WTC11 (cell line): ENCODE data around the gene TULP3. TPM values are rescaled to one million over a fixed set of nuclear protein-coding genes. Genes with fewer than 3 reads are reported as not detected.

Experiments used
- ATAC-seq: fragments of 200-7000 bp; cut with Tn5 transposase; 2 replicates; pipeline ENCODE4 v1.10.0; 2021; ENCODE audit warnings: mild to moderate bottlenecking, moderate library complexity
- CTCF ChIA-PET: fragments of 300-600 bp; sonication (Branson Sonifier 250); formaldehyde crosslinking; loops from one replicate; lab custom pipeline; 2021; ENCODE audit warnings: antibody characterized with exemption; lab: Charles Lee
- POLR2A ChIA-PET: fragments of 350-600 bp; sonication (Branson Sonifier 250); formaldehyde crosslinking; loops from one replicate; lab custom pipeline; 2021; ENCODE audit warnings: antibody characterized with exemption; lab: Charles Lee
- DNase-seq: peaks from one replicate; pipeline ENCODE4 v3.0.0; 2021; ENCODE audit warnings: low spot score
- H3K27ac Mint-ChIP-seq: 2 replicates; pipeline ENCODE4 v1.8.0; 2021; ENCODE audit warnings: mixed read lengths
- H3K27me3 Mint-ChIP-seq: 2 replicates; pipeline ENCODE4 v1.8.0; 2021; ENCODE audit warnings: low read depth, mild to moderate bottlenecking, moderate library complexity, mixed read lengths
- H3K36me3 Mint-ChIP-seq: 2 replicates; pipeline ENCODE4 v1.8.0; 2021; ENCODE audit warnings: mixed read lengths
- H3K4me1 Mint-ChIP-seq: 2 replicates; pipeline ENCODE4 v1.8.0; 2022; ENCODE audit warnings: mixed read lengths
- H3K4me3 Mint-ChIP-seq: 2 replicates; pipeline ENCODE4 v1.8.0; 2021; ENCODE audit warnings: mild to moderate bottlenecking, moderate library complexity, mixed read lengths
- H3K9me3 Mint-ChIP-seq: 2 replicates; pipeline ENCODE4 v1.8.0; 2021; ENCODE audit warnings: mixed read lengths
- FOXP1 ChIP-seq: sonication (generic); formaldehyde crosslinking; IDR thresholded peaks from 2 replicates; pipeline ENCODE4 v1.8.0; 2022; ENCODE audit warnings: missing genetic modification reagents, mild to moderate bottlenecking, moderate library complexity, borderline replicate concordance
- GRHL2 ChIP-seq: fragments of 250-450 bp; sonication (Bioruptor Pico); IDR thresholded peaks from 2 replicates; pipeline ENCODE4 v1.8.0; 2022; ENCODE audit warnings: mild to moderate bottlenecking, moderate library complexity; ENCODE audit not compliant: insufficient replicate concordance, severe bottlenecking
- NFATC4 ChIP-seq: fragments of 250-450 bp; sonication (Bioruptor Pico); IDR thresholded peaks from 2 replicates; pipeline ENCODE4 v1.9.0; 2021; ENCODE audit warnings: mild to moderate bottlenecking
- NR2C2 ChIP-seq: sonication (generic); formaldehyde crosslinking; IDR thresholded peaks from 2 replicates; pipeline ENCODE4 v1.8.0; 2022; ENCODE audit warnings: mild to moderate bottlenecking, missing genetic modification reagents
- PRRX2 ChIP-seq: fragments of 250-450 bp; sonication (Bioruptor Pico); IDR thresholded peaks from 2 replicates; pipeline ENCODE4 v1.8.0; 2021; ENCODE audit warnings: mild to moderate bottlenecking
- TEAD4 ChIP-seq: sonication (generic); formaldehyde crosslinking; IDR thresholded peaks from 2 replicates; pipeline ENCODE4 v1.8.0; 2022; ENCODE audit warnings: mild to moderate bottlenecking, missing genetic modification reagents
- TP53 ChIP-seq: sonication (generic); formaldehyde crosslinking; IDR thresholded peaks from 2 replicates; pipeline ENCODE4 v1.8.1; 2023; ENCODE audit warnings: mild to moderate bottlenecking, missing genetic modification reagents
- ZNF121 ChIP-seq: sonication (generic); formaldehyde crosslinking; IDR thresholded peaks from 2 replicates; pipeline ENCODE4 v1.8.0; 2023; ENCODE audit warnings: missing genetic modification reagents
- ZNF219 ChIP-seq: sonication (generic); formaldehyde crosslinking; IDR thresholded peaks from 2 replicates; pipeline ENCODE4 v1.8.0; 2023; ENCODE audit warnings: missing genetic modification reagents, mild to moderate bottlenecking, borderline replicate concordance
- ZNF232 ChIP-seq: sonication (generic); formaldehyde crosslinking; IDR thresholded peaks from 2 replicates; pipeline ENCODE4 v1.8.0; 2022; ENCODE audit warnings: mild to moderate bottlenecking, missing genetic modification reagents
- total RNA-seq: library from RNA; stranded (reverse); gene quantifications from 3 replicates; pipeline ENCODE4 v1.2.3, GENCODE V29; 2021
- TF ChIP-seq, protein P1 (sequence below): fragments of 250-450 bp; sonication (Bioruptor Pico); IDR thresholded peaks from 2 replicates; pipeline ENCODE4 v1.9.0; 2021; ENCODE audit warnings: moderate library complexity, mild to moderate bottlenecking, inconsistent platforms, borderline replicate concordance
- TF ChIP-seq, protein P2 (sequence below): sonication (generic); formaldehyde crosslinking; IDR thresholded peaks from 2 replicates; pipeline ENCODE4 v1.8.1; 2023; ENCODE audit warnings: mild to moderate bottlenecking, moderate library complexity, missing genetic modification reagents
- TF ChIP-seq, protein P3 (sequence below): sonication (generic); formaldehyde crosslinking; IDR thresholded peaks from 2 replicates; pipeline ENCODE4 v1.8.0; 2022; ENCODE audit warnings: missing genetic modification reagents
- TF ChIP-seq, protein P4 (sequence below): sonication (generic); formaldehyde crosslinking; IDR thresholded peaks from 2 replicates; pipeline ENCODE4 v1.8.1; 2023; ENCODE audit warnings: mild to moderate bottlenecking, missing genetic modification reagents
- TF ChIP-seq, protein P5 (sequence below): sonication (generic); formaldehyde crosslinking; IDR thresholded peaks from 2 replicates; pipeline ENCODE4 v1.8.1; 2022; ENCODE audit warnings: mild to moderate bottlenecking, missing genetic modification reagents, moderate library complexity, borderline replicate concordance

Gene TULP3
- total RNA-seq, 1 experiment from 2014 or later: 17.4 TPM

DNA sequence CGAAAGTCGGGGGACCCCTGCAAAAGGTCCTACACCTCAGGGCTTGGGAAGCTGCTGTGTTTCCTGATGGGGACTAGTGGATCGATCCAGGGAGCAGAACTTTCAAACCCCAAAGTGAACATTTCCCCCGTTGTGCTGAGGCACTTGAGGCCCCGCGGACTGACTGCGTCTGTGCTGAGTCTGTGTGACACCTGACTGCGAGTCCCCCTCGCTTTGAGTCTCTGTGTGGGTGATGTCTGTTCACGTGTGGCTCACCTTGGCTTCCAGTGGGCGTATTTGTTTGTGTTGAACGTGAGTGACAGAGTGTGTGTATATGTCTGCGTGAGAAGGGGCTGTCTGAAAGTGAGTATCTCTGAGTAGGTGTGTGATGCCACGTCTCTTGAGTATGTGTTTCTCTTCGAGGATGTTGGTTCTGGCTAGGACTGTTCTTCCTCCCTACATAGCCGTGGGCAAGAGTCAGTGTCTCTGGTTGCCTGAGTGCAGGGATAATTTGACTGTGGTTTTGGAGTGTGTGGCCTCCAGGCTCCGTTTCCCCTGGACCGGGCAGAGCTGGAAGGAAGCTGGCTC is 69.8 kb downstream of the TULP3 start:
- DNase-seq: no peak
- Mint-ChIP-seq H3K9me3 (no peaks in the 10 kb centered on the region), H3K4me1 (peaks cover 59% of the 10 kb centered on the region), H3K27me3 (no peaks in the 10 kb centered on the region; the same call in 1 of the 2 replicates)
- no peak for ATAC-seq
- 0 out of 2 replicates have a peak, but pooled peaks have one; percentile 4 for TF ChIP-seq NR2C2 (CRISPR knock-in tag)
- no peak for TF ChIP-seq TEAD4
- TF ChIP-seq TP53 (CRISPR knock-in tag): no peak
- TF ChIP-seq, protein P1, sequence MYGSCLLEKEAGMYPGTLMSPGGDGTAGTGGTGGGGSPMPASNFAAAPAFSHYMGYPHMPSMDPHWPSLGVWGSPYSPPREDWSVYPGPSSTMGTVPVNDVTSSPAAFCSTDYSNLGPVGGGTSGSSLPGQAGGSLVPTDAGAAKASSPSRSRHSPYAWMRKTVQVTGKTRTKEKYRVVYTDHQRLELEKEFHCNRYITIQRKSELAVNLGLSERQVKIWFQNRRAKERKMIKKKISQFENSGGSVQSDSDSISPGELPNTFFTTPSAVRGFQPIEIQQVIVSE (CRISPR knock-in tag): no peak
- TF ChIP-seq ZNF121 (CRISPR knock-in tag): no peak
- TF ChIP-seq ZNF232 (CRISPR knock-in tag): no peak
- TF ChIP-seq, all 79 proteins: peak for 1
- peaks cover 3% of the 10 kb centered on the region; the same call in 1 of the 2 replicates for H3K36me3 Mint-ChIP-seq
- CTCF ChIA-PET: interaction anchor here (0.6 to 1.8 kb wide), 10 partner anchors 16 to 278 kb away, joined by 3 to 12 read pairs (median 4); no protein-coding TSS in a partner anchor
- H3K4me3 Mint-ChIP-seq: peak overlapping the region; percentile 84
- peak overlapping the region; percentile 75 for H3K27ac Mint-ChIP-seq
- POLR2A ChIA-PET: interaction anchor here (0.5 to 0.6 kb wide), 3 partner anchors 12 to 339 kb away, joined by 4 to 12 read pairs (median 4); no protein-coding TSS in a partner anchor

DNA sequence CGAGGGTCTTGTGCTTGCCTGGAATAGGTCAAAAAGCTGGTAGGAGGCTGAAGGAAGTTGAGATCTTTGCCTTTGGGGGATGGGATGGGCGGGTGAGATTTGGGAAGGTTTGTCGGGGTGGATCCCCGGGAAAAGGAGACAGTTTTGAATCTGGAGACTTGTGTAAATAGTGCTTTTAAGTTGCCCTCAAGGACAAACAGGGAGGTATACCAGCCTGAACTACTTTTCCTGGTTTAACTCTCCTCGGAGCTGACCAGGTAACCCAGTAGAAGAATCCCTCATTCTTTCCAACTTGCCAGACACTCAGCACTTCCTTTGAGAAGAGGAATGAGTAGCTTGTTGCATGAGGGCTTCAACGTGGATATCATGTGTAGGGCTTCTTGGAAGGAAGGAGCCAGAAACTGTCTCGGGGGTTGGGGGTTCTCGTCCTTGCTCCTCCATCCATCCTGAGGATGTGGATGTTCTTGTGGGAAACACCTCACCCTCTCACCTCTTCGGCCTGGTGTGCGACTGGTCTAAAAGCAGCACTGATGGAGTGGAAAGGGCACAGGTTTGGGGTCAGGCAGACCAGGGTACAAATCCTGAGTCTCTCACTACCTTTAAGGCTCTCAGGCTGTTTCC is 70.4 kb downstream of the TULP3 start:
- H3K27me3 Mint-ChIP-seq: no peaks in the 10 kb centered on the region; the same call in 1 of the 2 replicates
- peaks cover 64% of the 10 kb centered on the region for H3K4me1 Mint-ChIP-seq
- peak overlapping the region; percentile 75 for H3K27ac Mint-ChIP-seq
- ATAC-seq (no peak), DNase-seq (no peak)
- TF ChIP-seq FOXP1 (CRISPR knock-in tag) (no peak), PRRX2 (CRISPR knock-in tag) (no peak), NFATC4 (CRISPR knock-in tag) (no peak), ZNF219 (CRISPR knock-in tag) (no peak), GRHL2 (CRISPR knock-in tag) (no peak), TEAD4 (no peak), ZNF232 (CRISPR knock-in tag) (no peak)
- TF ChIP-seq, protein P2, sequence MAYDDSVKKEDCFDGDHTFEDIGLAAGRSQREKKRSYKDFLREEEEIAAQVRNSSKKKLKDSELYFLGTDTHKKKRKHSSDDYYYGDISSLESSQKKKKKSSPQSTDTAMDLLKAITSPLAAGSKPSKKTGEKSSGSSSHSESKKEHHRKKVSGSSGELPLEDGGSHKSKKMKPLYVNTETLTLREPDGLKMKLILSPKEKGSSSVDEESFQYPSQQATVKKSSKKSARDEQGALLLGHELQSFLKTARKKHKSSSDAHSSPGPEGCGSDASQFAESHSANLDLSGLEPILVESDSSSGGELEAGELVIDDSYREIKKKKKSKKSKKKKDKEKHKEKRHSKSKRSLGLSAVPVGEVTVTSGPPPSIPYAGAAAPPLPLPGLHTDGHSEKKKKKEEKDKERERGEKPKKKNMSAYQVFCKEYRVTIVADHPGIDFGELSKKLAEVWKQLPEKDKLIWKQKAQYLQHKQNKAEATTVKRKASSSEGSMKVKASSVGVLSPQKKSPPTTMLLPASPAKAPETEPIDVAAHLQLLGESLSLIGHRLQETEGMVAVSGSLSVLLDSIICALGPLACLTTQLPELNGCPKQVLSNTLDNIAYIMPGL (CRISPR knock-in tag): no peak
- TF ChIP-seq, protein P3, sequence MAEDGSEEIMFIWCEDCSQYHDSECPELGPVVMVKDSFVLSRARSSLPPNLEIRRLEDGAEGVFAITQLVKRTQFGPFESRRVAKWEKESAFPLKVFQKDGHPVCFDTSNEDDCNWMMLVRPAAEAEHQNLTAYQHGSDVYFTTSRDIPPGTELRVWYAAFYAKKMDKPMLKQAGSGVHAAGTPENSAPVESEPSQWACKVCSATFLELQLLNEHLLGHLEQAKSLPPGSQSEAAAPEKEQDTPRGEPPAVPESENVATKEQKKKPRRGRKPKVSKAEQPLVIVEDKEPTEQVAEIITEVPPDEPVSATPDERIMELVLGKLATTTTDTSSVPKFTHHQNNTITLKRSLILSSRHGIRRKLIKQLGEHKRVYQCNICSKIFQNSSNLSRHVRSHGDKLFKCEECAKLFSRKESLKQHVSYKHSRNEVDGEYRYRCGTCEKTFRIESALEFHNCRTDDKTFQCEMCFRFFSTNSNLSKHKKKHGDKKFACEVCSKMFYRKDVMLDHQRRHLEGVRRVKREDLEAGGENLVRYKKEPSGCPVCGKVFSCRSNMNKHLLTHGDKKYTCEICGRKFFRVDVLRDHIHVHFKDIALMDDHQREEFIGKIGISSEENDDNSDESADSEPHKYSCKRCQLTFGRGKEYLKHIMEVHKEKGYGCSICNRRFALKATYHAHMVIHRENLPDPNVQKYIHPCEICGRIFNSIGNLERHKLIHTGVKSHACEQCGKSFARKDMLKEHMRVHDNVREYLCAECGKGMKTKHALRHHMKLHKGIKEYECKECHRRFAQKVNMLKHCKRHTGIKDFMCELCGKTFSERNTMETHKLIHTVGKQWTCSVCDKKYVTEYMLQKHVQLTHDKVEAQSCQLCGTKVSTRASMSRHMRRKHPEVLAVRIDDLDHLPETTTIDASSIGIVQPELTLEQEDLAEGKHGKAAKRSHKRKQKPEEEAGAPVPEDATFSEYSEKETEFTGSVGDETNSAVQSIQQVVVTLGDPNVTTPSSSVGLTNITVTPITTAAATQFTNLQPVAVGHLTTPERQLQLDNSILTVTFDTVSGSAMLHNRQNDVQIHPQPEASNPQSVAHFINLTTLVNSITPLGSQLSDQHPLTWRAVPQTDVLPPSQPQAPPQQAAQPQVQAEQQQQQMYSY: no peak
- TF ChIP-seq, protein P4, sequence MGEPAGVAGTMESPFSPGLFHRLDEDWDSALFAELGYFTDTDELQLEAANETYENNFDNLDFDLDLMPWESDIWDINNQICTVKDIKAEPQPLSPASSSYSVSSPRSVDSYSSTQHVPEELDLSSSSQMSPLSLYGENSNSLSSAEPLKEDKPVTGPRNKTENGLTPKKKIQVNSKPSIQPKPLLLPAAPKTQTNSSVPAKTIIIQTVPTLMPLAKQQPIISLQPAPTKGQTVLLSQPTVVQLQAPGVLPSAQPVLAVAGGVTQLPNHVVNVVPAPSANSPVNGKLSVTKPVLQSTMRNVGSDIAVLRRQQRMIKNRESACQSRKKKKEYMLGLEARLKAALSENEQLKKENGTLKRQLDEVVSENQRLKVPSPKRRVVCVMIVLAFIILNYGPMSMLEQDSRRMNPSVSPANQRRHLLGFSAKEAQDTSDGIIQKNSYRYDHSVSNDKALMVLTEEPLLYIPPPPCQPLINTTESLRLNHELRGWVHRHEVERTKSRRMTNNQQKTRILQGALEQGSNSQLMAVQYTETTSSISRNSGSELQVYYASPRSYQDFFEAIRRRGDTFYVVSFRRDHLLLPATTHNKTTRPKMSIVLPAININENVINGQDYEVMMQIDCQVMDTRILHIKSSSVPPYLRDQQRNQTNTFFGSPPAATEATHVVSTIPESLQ (CRISPR knock-in tag): no peak
- TF ChIP-seq, protein P5, sequence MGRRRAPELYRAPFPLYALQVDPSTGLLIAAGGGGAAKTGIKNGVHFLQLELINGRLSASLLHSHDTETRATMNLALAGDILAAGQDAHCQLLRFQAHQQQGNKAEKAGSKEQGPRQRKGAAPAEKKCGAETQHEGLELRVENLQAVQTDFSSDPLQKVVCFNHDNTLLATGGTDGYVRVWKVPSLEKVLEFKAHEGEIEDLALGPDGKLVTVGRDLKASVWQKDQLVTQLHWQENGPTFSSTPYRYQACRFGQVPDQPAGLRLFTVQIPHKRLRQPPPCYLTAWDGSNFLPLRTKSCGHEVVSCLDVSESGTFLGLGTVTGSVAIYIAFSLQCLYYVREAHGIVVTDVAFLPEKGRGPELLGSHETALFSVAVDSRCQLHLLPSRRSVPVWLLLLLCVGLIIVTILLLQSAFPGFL: no peak
- no peaks in the 10 kb centered on the region for H3K9me3 Mint-ChIP-seq
- ChIA-PET CTCF (interaction anchor here (0.6 to 1.8 kb wide), 10 partner anchors 17 to 279 kb away, joined by 3 to 12 read pairs (median 4); no protein-coding TSS in a partner anchor), POLR2A (interaction anchor here (0.6 kb wide), 1 partner anchor 338 kb away, joined by 4 read pairs; no protein-coding TSS in a partner anchor)
- H3K36me3 Mint-ChIP-seq: peaks cover 7% of the 10 kb centered on the region
- peak overlapping the region; percentile 84 for H3K4me3 Mint-ChIP-seq
